Psoas muscle (tissue), 8 donors: ENCODE results near the gene ACOT6. TPM values are rescaled to one million over a fixed set of nuclear protein-coding genes. Genes with fewer than 3 reads are reported as not detected.

ENCODE experiments used
- ATAC-seq, 4 donors: fragments of 200-7000 bp; cut with Tn5 transposase; one replicate each; pipeline ENCODE4 v1.9.1; 2020; ENCODE audit warnings: moderate library complexity in 3 of 4, mild to moderate bottlenecking in 2 of 4
- DNase-seq, 2 donors: peaks; one replicate each; pipeline ENCODE4 v3.0.0-alpha.2; 2020
- H3K27ac ChIP-seq: fragments of 200-600 bp; one replicate; pipeline ENCODE4 v1.8.0; 2022
- H3K27me3 ChIP-seq, 3 donors: fragments of 200-600 bp in 1 of 3; one replicate each; pipeline versions ENCODE4 v1.6.1 to v1.8.0; 2013 to 2022; ENCODE audit warnings: low read length in 2 of 3, mild to moderate bottlenecking in 2 of 3, moderate library complexity in 1 of 3; ENCODE audit not compliant: insufficient read depth in 3 of 3
- H3K36me3 ChIP-seq, 2 donors: fragments of 200-600 bp in 1 of 2; one replicate each; pipeline versions ENCODE4 v1.6.1 to v1.8.0; 2013 to 2022; ENCODE audit warnings: low read depth in 1 of 2, mild to moderate bottlenecking in 1 of 2, moderate library complexity in 1 of 2; ENCODE audit not compliant: insufficient read depth in 1 of 2
- H3K4me1 ChIP-seq: fragments of 200-600 bp; one replicate; pipeline ENCODE4 v1.8.0; 2022
- H3K4me3 ChIP-seq: fragments of 200-600 bp; one replicate; pipeline ENCODE4 v1.8.0; 2022; ENCODE audit warnings: mild to moderate bottlenecking
- H3K9me3 ChIP-seq: fragments of 200-600 bp; one replicate; pipeline ENCODE4 v1.8.0; 2022
- CTCF ChIP-seq: fragments of 200-600 bp; IDR thresholded peaks from one replicate; pipeline ENCODE4 v1.8.0; 2022; ENCODE audit warnings: antibody characterized with exemption
- WGBS, 3 donors: extraction: QIAGEN DNeasy Blood & Tissue Kit; methylation state at CpG; one replicate each; pipeline versions ENCODE4 v1.1.6 to v1.1.7; 2013; 5-methylcytosine and 5-hydroxymethylcytosine counted together
- intact Hi-C, 2 donors: fragments of 100-400 bp; cut with DNase I; formaldehyde crosslinking; loops; one replicate each; pipeline versions ENCODE4 v1.11.0 to v1.14.2; 2022
- polyA plus RNA-seq, 3 donors: library from polyadenylated mRNA; stranded (reverse); fragments of 200-250 nt; gene quantifications; one replicate each; pipeline ENCODE4 v1.2.3, GENCODE V29; 2013
- total RNA-seq, 4 donors: library from RNA; stranded (reverse); fragmentation: NEBNext Ultra II Directional in 2 of 4; extraction: Animal tissue kit (Norgen Biotek cat#: 25700) in 2 of 4; gene quantifications; one replicate each; pipeline versions ENCODE4 v1.2.1 to v1.2.4, GENCODE V29; 2021 to 2023
- donor health status: healthy with polysubstance abuse.
- donor health status: DM: no; HTN: no; CAD: no; lungs with moderate emphysema.
- donor health status: Bipolar disorder and iron deficiency.
- donor health status: healthy.
- donor health status: DM: yes; HTN: yes; CAD: no.
- donor health status: DM: no; HTN: no; CAD: no.
- donor health status: DM: no; HTN: no; CAD: no.
- donor health status: DM: yes; HTN: yes; CAD: no.

ACOT6 gene
- total and polyA plus RNA-seq, 7 donors: not detected

- H3K4me3 ChIP-seq: peak within 1 kb of the TSS; percentile 75
- H3K9me3 ChIP-seq: no peaks in the 10 kb centered on the region
- 1 to 3% (median 2%) methylated on average over 58 to 89 of the region's 89 CpGs for WGBS, 3 donors
- no peaks in the 10 kb centered on the region for H3K27me3 ChIP-seq
- peak in 1 of 2 donors; percentile 64 for DNase-seq
- ATAC-seq: peak; percentile 77 to 92 (median 82)
- H3K36me3 ChIP-seq: no peaks in the 10 kb centered on the region
- intact Hi-C loops: no loop called here
- no peaks in the 10 kb centered on the region for H3K4me1 ChIP-seq
- H3K27ac ChIP-seq: no peak within 1 kb of the TSS
- TF ChIP-seq CTCF: no peak
Measured at GRCh38 chr14:73591690-73592449, 20.4 kb upstream of the ACOT6 start, which contains the start of gene ACOT4. TSS of gene ACOT4 (plus strand) at chr14:73591873. CDS start at chr14:73591960, 87 bp downstream.

DNA sequence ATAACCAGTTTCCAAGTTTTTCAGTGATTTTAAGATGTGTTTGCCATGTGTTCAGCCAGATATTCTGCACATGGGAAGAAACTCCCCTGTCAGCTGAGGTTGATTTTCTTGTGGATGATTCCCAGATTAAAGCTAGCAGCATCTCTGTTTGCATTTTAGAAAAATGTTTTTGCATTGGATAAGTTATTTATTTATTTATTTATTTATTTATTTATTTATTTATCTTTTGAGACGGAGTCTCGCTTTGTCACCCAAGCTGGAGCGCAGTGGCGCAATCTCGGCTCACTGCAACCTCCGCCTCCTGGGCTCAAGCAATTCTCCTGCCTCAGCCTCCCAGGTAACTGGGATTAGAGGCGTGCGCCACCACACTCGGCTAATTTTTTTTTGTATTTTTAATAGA, 17.8 kb upstream of the ACOT6 start:
- intact Hi-C loops: no loop called here
- Histone ChIP-seq H3K4me3 (no peak overlapping the region), H3K36me3 (no peaks in the 10 kb centered on the region), H3K27me3 (no peaks in the 10 kb centered on the region), H3K9me3 (no peaks in the 10 kb centered on the region), H3K4me1 (no peaks in the 10 kb centered on the region), H3K27ac (no peak overlapping the region)
- DNase-seq: no peak
- no peak for TF ChIP-seq CTCF
- ATAC-seq: no peak
- 92 to 98% (median 96%) methylated on average over 9 of the region's 9 CpGs for WGBS, 3 donors

- Histone ChIP-seq H3K4me1 (no peaks in the 10 kb centered on the region), H3K27ac (no peak overlapping the region), H3K36me3 (no peaks in the 10 kb centered on the region), H3K27me3 (no peaks in the 10 kb centered on the region), H3K4me3 (no peak overlapping the region), H3K9me3 (no peaks in the 10 kb centered on the region)
- intact Hi-C loops: no loop called here
- DNase-seq (no peak), ATAC-seq (no peak)
- TF ChIP-seq CTCF: no peak
Measured at GRCh38 chr14:73599499-73599898, 12.8 kb upstream of the ACOT6 start.

DNA sequence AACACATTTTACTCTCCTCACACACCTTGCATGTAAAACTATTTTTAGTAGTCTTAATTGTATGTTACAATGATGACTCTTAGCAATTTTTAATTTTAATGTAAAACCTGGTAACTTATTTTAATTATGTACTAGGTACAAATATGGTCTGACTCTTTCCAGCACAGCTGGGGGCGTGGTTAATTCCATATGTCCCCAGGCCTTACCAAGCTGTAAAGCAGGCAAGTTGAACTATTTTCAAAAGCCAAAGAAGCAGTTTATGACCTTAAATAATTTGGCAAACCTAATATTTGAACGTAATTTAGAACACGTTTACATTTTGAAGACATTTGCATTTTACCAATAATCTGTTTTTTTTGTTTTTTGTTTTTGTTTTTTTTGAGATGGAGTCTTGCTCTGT, 9.3 kb upstream of the ACOT6 start:
- Histone ChIP-seq H3K9me3 (no peaks in the 10 kb centered on the region), H3K4me1 (no peaks in the 10 kb centered on the region), H3K4me3 (no peak overlapping the region), H3K27ac (no peak overlapping the region), H3K27me3 (no peaks in the 10 kb centered on the region), H3K36me3 (no peaks in the 10 kb centered on the region)
- DNase-seq (no peak), ATAC-seq (no peak)
- no peak for TF ChIP-seq CTCF
- intact Hi-C loops: no loop called here
- 81 to 85% (median 82%) methylated on average over 3 of the region's 3 CpGs for WGBS, 3 donors

GRCh38 chr14:73606271-73606670, 6.0 kb upstream of the ACOT6 start:
- ATAC-seq: no peak
- DNase-seq: no peak
- Histone ChIP-seq H3K9me3 (no peaks in the 10 kb centered on the region), H3K4me1 (no peaks in the 10 kb centered on the region), H3K27ac (no peak overlapping the region), H3K36me3 (no peaks in the 10 kb centered on the region), H3K27me3 (no peaks in the 10 kb centered on the region), H3K4me3 (no peak overlapping the region)
- WGBS, 3 donors: 89 to 94% (median 92%) methylated on average over 3 of the region's 3 CpGs
- no peak for TF ChIP-seq CTCF
- intact Hi-C loops: no loop called here
